Keratinocyte (primary cell): ENCODE data around the gene RBM25. TPM values are rescaled to one million over a fixed set of nuclear protein-coding genes. Genes with fewer than 3 reads are reported as not detected.

ENCODE experiments used
- DNase-seq: peaks from one replicate; pipeline ENCODE4 v3.0.0-alpha.2; 2011; ENCODE audit warnings: low read depth, missing footprints, low spot score
- FAIRE-seq: peaks from 2 replicates; lab custom pipeline; 2011; peaks lifted over from hg19 to GRCh38; lab: Jason Lieb, UNC
- H2AFZ ChIP-seq: 2 replicates; pipeline ENCODE4 v1.6.0; 2012; ENCODE audit warnings: low read length, control low read depth, inconsistent platforms; ENCODE audit not compliant: control insufficient read depth
- H3K27ac ChIP-seq: 2 replicates; pipeline ENCODE4 v1.5.1; 2011; ENCODE audit warnings: low read length; ENCODE audit not compliant: control insufficient read depth, insufficient read depth
- H3K27me3 ChIP-seq: 3 replicates; pipeline ENCODE4 v1.6.0; 2011; ENCODE audit warnings: low read length; ENCODE audit not compliant: control insufficient read depth, insufficient read depth; ENCODE audit errors: extremely low read depth
- H3K36me3 ChIP-seq, 2 experiments: 2 replicates in 1 of 2; 3 replicates in 1 of 2; pipeline ENCODE4 v1.5.1; 2011; ENCODE audit warnings: low read length in 2 of 2, mild to moderate bottlenecking in 1 of 2; ENCODE audit not compliant: control insufficient read depth in 2 of 2, insufficient read depth in 2 of 2; ENCODE audit errors: extremely low read depth in 1 of 2
- H3K4me1 ChIP-seq: 3 replicates; pipeline ENCODE4 v1.5.1; 2011; ENCODE audit warnings: low read length; ENCODE audit not compliant: control insufficient read depth, insufficient read depth; ENCODE audit errors: extremely low read depth
- H3K4me2 ChIP-seq: 3 replicates; pipeline ENCODE4 v1.6.0; 2011; ENCODE audit warnings: low read depth, low read length; ENCODE audit not compliant: control insufficient read depth, insufficient read depth; ENCODE audit errors: extremely low read depth
- H3K4me3 ChIP-seq, 3 experiments: fragments of 200-600 bp in 1 of 3; sonication (generic) in 1 of 3; 2 replicates in 2 of 3; 3 replicates in 1 of 3; pipeline ENCODE4 v1.5.1; 2011 to 2016; ENCODE audit warnings: low read length in 3 of 3, mild to moderate bottlenecking in 3 of 3, control low read depth in 2 of 3, inconsistent platforms in 1 of 3, low read depth in 1 of 3, mixed read lengths in 1 of 3, mixed run types in 1 of 3, moderate library complexity in 1 of 3; ENCODE audit not compliant: control insufficient read depth in 2 of 3, insufficient read depth in 2 of 3; ENCODE audit errors: extremely low read depth in 1 of 3
- H3K79me2 ChIP-seq: 2 replicates; pipeline ENCODE4 v1.6.0; 2012; ENCODE audit warnings: low read length; ENCODE audit not compliant: control insufficient read depth, insufficient read depth
- H3K9ac ChIP-seq: 3 replicates; pipeline ENCODE4 v1.6.0; 2011; ENCODE audit warnings: low read length; ENCODE audit not compliant: control insufficient read depth, insufficient read depth; ENCODE audit errors: extremely low read depth
- H3K9me1 ChIP-seq: 3 replicates; pipeline ENCODE4 v1.6.0; 2011; ENCODE audit warnings: low read length; ENCODE audit not compliant: control insufficient read depth, insufficient read depth; ENCODE audit errors: extremely low read depth
- H3K9me3 ChIP-seq: 2 replicates; pipeline ENCODE4 v1.5.1; 2012; ENCODE audit warnings: low read depth, low read length; ENCODE audit not compliant: control insufficient read depth
- H4K20me1 ChIP-seq: 3 replicates; pipeline ENCODE4 v1.6.0; 2011; ENCODE audit warnings: low read length; ENCODE audit not compliant: control insufficient read depth, insufficient read depth; ENCODE audit errors: extremely low read depth
- EZH2 ChIP-seq: IDR thresholded peaks from one replicate; pipeline ENCODE4 v1.6.1; 2012; ENCODE audit warnings: inconsistent platforms, mild to moderate bottlenecking, low read length, moderate library complexity
- dilution Hi-C: fragments of 300-500 bp; cut with MboI; formaldehyde crosslinking; loops from one replicate; pipeline ENCODE4 v1.7.0; 2020; ENCODE audit warnings: low sequenced_read_pairs; ENCODE audit not compliant: extremely low pct_ligation_motif_present
- polyA plus RNA-seq, 5 experiments: library from polyadenylated mRNA; depleted of rRNA in 3 of 5; stranded (reverse) in 3 of 5; stranded (forward) in 1 of 5; unstranded in 1 of 5; fragments of >200 nt; gene quantifications; 1 replicate in 1 of 5; 2 replicates in 3 of 5; 3 replicates in 1 of 5; pipeline versions ENCODE4 v1.2.1 to v1.2.3, GENCODE V29; 2011 to 2012; ENCODE audit warnings: missing spikeins in 2 of 5, low read depth in 1 of 5, low replicate concordance in 1 of 5
- TF ChIP-seq, protein P1 (sequence below), 3 experiments: IDR thresholded peaks in 1 of 3; conservative IDR thresholded peaks in 1 of 3; optimal IDR thresholded peaks in 1 of 3; 2 replicates in 2 of 3; 3 replicates in 1 of 3; pipeline versions ENCODE3 to v1.5.1; 2011; ENCODE audit warnings: low read length in 3 of 3, mild to moderate bottlenecking in 3 of 3, moderate library complexity in 2 of 3, control low read depth in 1 of 3, inconsistent platforms in 1 of 3; ENCODE audit not compliant: insufficient read depth in 2 of 3; ENCODE audit errors: extremely low read depth in 1 of 3

The RBM25 gene
- polyA plus RNA-seq, 1 donor (not counting 4 experiments of a cell fraction or from before 2014, with no cell fraction given), result 47.4 TPM

DNA sequence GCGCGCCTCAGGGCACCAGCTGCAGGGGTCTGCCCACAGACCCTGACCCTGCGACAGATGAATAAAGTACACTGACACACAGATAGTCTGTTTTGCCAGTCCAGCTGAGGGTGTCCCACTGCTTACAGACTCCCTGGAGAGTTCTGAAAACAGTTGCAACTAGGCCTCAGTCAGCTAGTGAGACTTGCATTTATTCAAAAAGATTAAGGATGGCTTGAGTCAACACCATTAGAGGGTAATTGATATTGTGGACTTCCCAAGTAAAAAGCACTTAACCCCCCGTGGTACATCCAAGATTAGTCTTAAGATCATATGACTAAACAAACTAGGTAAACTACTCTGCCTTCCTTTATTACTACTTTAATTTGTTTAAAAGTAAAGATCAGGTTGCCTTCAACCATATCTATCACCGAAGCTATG is 66.8 kb downstream of the RBM25 start:
- no peak for FAIRE-seq
- dilution Hi-C loops, result no loop called here
- Histone ChIP-seq H3K4me3 (no peak overlapping the region), H3K36me3 (peaks cover 5% of the 10 kb centered on the region in 2 experiments), H3K9ac (no peak overlapping the region), H3K9me3 (no peaks in the 10 kb centered on the region), H3K4me1 (no peaks in the 10 kb centered on the region), H2AFZ (no peak overlapping the region), H3K27me3 (no peaks in the 10 kb centered on the region), H3K4me2 (no peak overlapping the region), H3K79me2 (no peaks in the 10 kb centered on the region), H3K27ac (no peak overlapping the region), H3K9me1 (peaks cover 2% of the 10 kb centered on the region), H4K20me1 (no peaks in the 10 kb centered on the region)
- no peak for TF ChIP-seq EZH2
- TF ChIP-seq, protein P1, sequence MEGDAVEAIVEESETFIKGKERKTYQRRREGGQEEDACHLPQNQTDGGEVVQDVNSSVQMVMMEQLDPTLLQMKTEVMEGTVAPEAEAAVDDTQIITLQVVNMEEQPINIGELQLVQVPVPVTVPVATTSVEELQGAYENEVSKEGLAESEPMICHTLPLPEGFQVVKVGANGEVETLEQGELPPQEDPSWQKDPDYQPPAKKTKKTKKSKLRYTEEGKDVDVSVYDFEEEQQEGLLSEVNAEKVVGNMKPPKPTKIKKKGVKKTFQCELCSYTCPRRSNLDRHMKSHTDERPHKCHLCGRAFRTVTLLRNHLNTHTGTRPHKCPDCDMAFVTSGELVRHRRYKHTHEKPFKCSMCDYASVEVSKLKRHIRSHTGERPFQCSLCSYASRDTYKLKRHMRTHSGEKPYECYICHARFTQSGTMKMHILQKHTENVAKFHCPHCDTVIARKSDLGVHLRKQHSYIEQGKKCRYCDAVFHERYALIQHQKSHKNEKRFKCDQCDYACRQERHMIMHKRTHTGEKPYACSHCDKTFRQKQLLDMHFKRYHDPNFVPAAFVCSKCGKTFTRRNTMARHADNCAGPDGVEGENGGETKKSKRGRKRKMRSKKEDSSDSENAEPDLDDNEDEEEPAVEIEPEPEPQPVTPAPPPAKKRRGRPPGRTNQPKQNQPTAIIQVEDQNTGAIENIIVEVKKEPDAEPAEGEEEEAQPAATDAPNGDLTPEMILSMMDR (optimal IDR thresholded peaks at IDR 0.05 in 1 of 3, IDR thresholded peaks at IDR 0.05 in 1 of 3, conservative IDR thresholded peaks at IDR 0.05 in 1 of 3; ENCODE audit: extremely low read depth in 1 of 3, insufficient read depth in 2 of 3, low read length in 3 of 3), result no peak
- DNase-seq, result no peak

DNA sequence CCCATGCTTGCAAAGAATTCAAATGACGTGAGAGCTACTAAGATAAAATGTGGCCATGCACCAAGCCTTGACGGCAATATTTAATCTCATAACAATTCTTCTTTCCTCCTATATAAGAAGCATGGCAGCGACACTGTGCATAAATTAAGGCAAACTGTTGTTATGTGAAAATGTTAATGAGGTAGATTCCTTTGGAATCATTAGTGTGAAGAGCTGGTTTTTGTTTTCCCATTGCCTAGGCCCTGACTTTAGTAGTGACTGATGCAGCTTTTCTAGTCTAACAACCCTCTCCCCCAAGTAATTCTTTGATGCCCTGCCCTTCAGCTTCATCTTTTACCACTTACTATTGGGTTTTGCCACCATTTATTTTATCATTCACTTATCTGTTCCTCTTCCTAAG is 67.4 kb downstream of the RBM25 start:
- Histone ChIP-seq H2AFZ (no peak overlapping the region), H3K9me3 (no peaks in the 10 kb centered on the region), H3K27me3 (no peaks in the 10 kb centered on the region), H3K9me1 (peaks cover 2% of the 10 kb centered on the region), H3K4me1 (no peaks in the 10 kb centered on the region), H3K4me3 (no peak overlapping the region), H3K36me3 (peaks cover 4 to 5% of the 10 kb centered on the region in 2 experiments), H3K79me2 (no peaks in the 10 kb centered on the region), H3K27ac (no peak overlapping the region), H3K9ac (no peak overlapping the region), H3K4me2 (no peak overlapping the region), H4K20me1 (no peaks in the 10 kb centered on the region)
- DNase-seq (no peak), FAIRE-seq (no peak)
- TF ChIP-seq EZH2, result no peak
- TF ChIP-seq, protein P1 (optimal IDR thresholded peaks at IDR 0.05 in 1 of 3, IDR thresholded peaks at IDR 0.05 in 1 of 3, conservative IDR thresholded peaks at IDR 0.05 in 1 of 3; ENCODE audit: extremely low read depth in 1 of 3, insufficient read depth in 2 of 3, low read length in 3 of 3), result no peak
- dilution Hi-C loops, result no loop called here
